Upper lobe of right lung (tissue), 1 donor: ENCODE data around the gene ATP5MC3. TPM values are rescaled to one million over a fixed set of nuclear protein-coding genes. Genes with fewer than 3 reads are reported as not detected.

Experiments
- ATAC-seq: fragments of 200-7000 bp; cut with Tn5 transposase; one replicate; pipeline ENCODE4 v1.9.1; 2020; ENCODE audit warnings: mild to moderate bottlenecking, moderate library complexity
- DNase-seq: peaks from one replicate; pipeline ENCODE4 v3.0.0-alpha.2; 2020
- H3K27ac ChIP-seq: fragments of 200-600 bp; one replicate; pipeline ENCODE4 v1.8.0; 2022
- H3K27me3 ChIP-seq: fragments of 200-600 bp; one replicate; pipeline ENCODE4 v1.8.0; 2022; ENCODE audit warnings: mild to moderate bottlenecking
- H3K36me3 ChIP-seq: fragments of 200-600 bp; one replicate; pipeline ENCODE4 v1.8.0; 2022
- H3K4me1 ChIP-seq: fragments of 200-600 bp; one replicate; pipeline ENCODE4 v1.8.0; 2022
- H3K4me3 ChIP-seq: fragments of 200-600 bp; one replicate; pipeline ENCODE4 v1.8.0; 2022; ENCODE audit warnings: mild to moderate bottlenecking
- H3K9me3 ChIP-seq: fragments of 200-600 bp; one replicate; pipeline ENCODE4 v1.8.0; 2022
- intact Hi-C: fragments of 100-400 bp; cut with DNase I; formaldehyde crosslinking; loops from one replicate; pipeline ENCODE4 v1.11.0; 2022
- microRNA-seq: library from miRNA; unstranded; fragments of <30 nt; microRNA quantifications from one replicate; pipeline ENCODE4 v1.2.0, GENCODE V29; 2020; ENCODE audit warnings: borderline microRNAs expressed
- total RNA-seq: library from RNA; stranded (reverse); fragmentation: NEBNext Ultra II Directional; extraction: Animal tissue kit (Norgen Biotek cat#: 25700); gene quantifications from one replicate; pipeline ENCODE4 v1.2.1, GENCODE V29; 2021
- TF ChIP-seq, protein P1 (sequence below): fragments of 200-600 bp; IDR thresholded peaks from one replicate; pipeline ENCODE4 v1.8.0; 2022; ENCODE audit warnings: antibody characterized with exemption
- donor health status: DM: no; HTN: yes; CAD: no; lungs with severe emphysema.

Gene ATP5MC3
- total RNA-seq, 1 donor from 2014 or later: 113 TPM

DNA sequence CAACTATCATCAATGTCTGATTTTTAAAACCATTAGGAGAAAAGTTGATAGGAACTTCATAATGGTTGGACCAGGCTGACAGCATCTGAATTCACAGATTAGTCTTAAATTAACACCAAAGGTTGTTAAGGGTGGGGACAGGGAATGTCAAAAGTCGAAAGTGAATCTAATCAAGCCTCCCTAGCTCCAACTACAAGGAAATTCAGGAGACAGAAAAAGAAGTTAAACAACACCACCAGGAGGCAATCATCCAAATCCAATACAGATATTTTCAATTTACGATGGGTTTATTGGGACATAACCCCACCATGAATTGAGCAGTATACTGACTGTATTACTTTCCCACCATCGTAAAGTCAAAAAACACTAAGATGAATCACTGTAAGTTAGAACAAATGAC lies 46.3 kb downstream of the ATP5MC3 start:
- Histone ChIP-seq H3K9me3 (no peaks in the 10 kb centered on the region), H3K4me3 (no peak overlapping the region), H3K36me3 (peaks cover 14% of the 10 kb centered on the region), H3K27ac (no peak overlapping the region), H3K4me1 (no peaks in the 10 kb centered on the region), H3K27me3 (no peaks in the 10 kb centered on the region)
- ATAC-seq (no peak), DNase-seq (no peak)
- intact Hi-C loops: no loop called here
- TF ChIP-seq, protein P1, sequence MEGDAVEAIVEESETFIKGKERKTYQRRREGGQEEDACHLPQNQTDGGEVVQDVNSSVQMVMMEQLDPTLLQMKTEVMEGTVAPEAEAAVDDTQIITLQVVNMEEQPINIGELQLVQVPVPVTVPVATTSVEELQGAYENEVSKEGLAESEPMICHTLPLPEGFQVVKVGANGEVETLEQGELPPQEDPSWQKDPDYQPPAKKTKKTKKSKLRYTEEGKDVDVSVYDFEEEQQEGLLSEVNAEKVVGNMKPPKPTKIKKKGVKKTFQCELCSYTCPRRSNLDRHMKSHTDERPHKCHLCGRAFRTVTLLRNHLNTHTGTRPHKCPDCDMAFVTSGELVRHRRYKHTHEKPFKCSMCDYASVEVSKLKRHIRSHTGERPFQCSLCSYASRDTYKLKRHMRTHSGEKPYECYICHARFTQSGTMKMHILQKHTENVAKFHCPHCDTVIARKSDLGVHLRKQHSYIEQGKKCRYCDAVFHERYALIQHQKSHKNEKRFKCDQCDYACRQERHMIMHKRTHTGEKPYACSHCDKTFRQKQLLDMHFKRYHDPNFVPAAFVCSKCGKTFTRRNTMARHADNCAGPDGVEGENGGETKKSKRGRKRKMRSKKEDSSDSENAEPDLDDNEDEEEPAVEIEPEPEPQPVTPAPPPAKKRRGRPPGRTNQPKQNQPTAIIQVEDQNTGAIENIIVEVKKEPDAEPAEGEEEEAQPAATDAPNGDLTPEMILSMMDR: no peak

DNA sequence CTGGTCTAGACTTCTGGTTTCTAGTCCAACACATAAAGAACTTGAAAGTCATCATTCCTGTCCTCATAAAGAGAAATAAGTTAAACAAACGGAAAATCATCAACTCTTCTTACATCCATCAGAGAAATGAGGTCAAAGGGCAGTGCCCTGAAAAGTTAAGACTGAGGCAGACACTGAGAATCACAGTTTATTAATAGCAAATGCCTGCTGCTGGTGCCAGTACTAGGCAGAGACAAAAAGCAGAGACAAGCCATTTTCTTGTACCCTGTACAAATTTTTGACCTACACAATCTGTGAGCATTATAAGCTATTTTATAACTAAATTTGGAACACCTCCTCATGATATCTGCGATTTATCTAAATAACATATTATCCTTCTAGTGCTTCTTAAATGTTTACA lies 50.3 kb downstream of the ATP5MC3 start:
- intact Hi-C loops: no loop called here
- ATAC-seq (no peak), DNase-seq (no peak)
- Histone ChIP-seq H3K27me3 (no peaks in the 10 kb centered on the region), H3K27ac (no peak overlapping the region), H3K9me3 (no peaks in the 10 kb centered on the region), H3K36me3 (peaks cover 31% of the 10 kb centered on the region), H3K4me3 (no peak overlapping the region), H3K4me1 (no peaks in the 10 kb centered on the region)
- TF ChIP-seq, protein P1: no peak

DNA sequence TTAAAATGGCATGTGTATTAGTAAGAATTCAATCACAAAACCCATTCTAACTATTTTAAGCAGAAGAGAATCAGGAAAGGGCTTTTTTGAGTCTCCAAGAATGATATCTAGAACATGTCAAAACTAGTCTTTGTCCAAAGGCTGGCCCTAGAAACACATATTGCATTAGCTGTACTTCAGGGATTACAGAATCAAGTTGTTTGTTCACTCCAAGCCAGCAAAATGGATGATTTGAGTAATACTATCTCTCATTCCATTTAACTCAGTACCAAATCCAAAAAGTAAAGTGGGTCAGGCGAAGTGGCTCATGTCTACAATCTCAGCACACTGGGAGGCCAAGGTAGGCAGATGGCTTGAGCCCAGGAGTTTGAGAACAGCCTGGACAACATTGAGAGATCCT lies 54.8 kb downstream of the ATP5MC3 start:
- peak overlapping the region; percentile 3 for H3K27ac ChIP-seq
- peaks cover 27% of the 10 kb centered on the region for H3K36me3 ChIP-seq
- intact Hi-C loops: no loop called here
- TF ChIP-seq, protein P1: no peak
- no peaks in the 10 kb centered on the region for H3K4me1 ChIP-seq
- no peak for ATAC-seq
- no peaks in the 10 kb centered on the region for H3K9me3 ChIP-seq
- no peak for DNase-seq
- H3K27me3 ChIP-seq: no peaks in the 10 kb centered on the region
- H3K4me3 ChIP-seq: no peak overlapping the region

Small RNA genes lying within 50 kb of the gene (microRNA-seq; reads per million reads assigned to microRNA genes)
- not detected for gene MIR933

Other genes with a start within 250 kb of the ATP5MC3 start
- gene CHN1, start 176.3 kb downstream of the ATP5MC3 start, total RNA-seq: 30.6 TPM
- gene ATF2, start 13.5 kb downstream of the ATP5MC3 start, total RNA-seq: 51.2 TPM